Measurements from ENCODE around the gene NPHP4. TPM values are rescaled to one million over a fixed set of nuclear protein-coding genes. Genes with fewer than 3 reads are reported as not detected.

The NPHP4 gene
- polyA plus RNA-seq, 2 of the 4 experiments (the other 2 are of a cell fraction) = 2.9 to 5.1 TPM

DNA sequence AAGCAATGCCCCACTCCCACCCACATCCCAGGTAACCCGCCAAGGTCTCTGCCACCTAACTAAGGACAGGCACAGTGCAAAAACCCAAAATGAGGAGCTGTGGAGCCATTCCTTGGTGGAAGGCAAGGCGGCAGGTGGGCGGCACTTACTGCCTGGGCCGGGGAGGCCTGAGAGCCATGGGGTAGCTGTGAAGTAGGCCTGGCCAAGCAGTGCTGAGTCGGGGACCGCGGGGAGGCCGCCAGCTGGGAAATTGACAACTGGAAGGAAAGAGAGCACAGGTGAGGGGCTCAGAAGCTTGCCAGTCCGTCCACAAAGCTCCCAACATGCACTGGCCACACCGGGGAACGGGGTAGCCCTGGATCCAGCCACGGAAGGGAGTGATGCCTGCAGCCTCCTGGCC is 85.3 kb downstream of the NPHP4 start:
- no peak for FAIRE-seq

GRCh38 chr1:5906116-5906515 is 86.1 kb downstream of the NPHP4 start:
- ChIA-PET CTCF (interaction anchor here (1.3 to 4.6 kb wide), 3 partner anchors 10 to 396 kb away, joined by 3 to 18 read pairs (median 4); no protein-coding TSS in a partner anchor), POLR2A (no interaction called here)
- no peak overlapping the region for H3K4me2 ChIP-seq
- FAIRE-seq (no peak), ATAC-seq (no peak), DNase-seq (ENCODE audit: low read depth in 1 of 2, low spot score in 1 of 2) (no peak)
- H3K4me3 ChIP-seq = no peak overlapping the region
- 84% methylated on average over 6 of the region's 6 CpGs for WGBS (ENCODE audit: missing lambda C conversion rate)
- TF ChIP-seq CBX2 (IDR thresholded peaks at IDR 0.05; ENCODE audit: borderline replicate concordance, low read depth) (no peak), HOXB5 (CRISPR knock-in tag; IDR thresholded peaks at IDR 0.05) (no peak), MYC (IDR thresholded peaks at IDR 0.05; ENCODE audit: borderline replicate concordance, low read length) (no peak), HOXB13 (CRISPR knock-in tag; IDR thresholded peaks at IDR 0.05; ENCODE audit: low read depth) (no peak), EHF (CRISPR knock-in tag; IDR thresholded peaks at IDR 0.05) (no peak), CBX8 (IDR thresholded peaks at IDR 0.05) (no peak), EP300 (IDR thresholded peaks at IDR 0.05) (no peak), FOSL2 (IDR thresholded peaks at IDR 0.05) (no peak), FOSL2 (CRISPR knock-in tag; IDR thresholded peaks at IDR 0.05) (no peak), NR3C1 (IDR thresholded peaks at IDR 0.05) (no peak), MAFK (IDR thresholded peaks at IDR 0.05; ENCODE audit: partially characterized antibody) (no peak), TFCP2L1 (CRISPR knock-in tag; IDR thresholded peaks at IDR 0.05) (no peak), PHF8 (IDR thresholded peaks at IDR 0.05; ENCODE audit: borderline replicate concordance, low read depth) (no peak), KDM5A (IDR thresholded peaks at IDR 0.05) (no peak)
- TF ChIP-seq, protein P1, sequence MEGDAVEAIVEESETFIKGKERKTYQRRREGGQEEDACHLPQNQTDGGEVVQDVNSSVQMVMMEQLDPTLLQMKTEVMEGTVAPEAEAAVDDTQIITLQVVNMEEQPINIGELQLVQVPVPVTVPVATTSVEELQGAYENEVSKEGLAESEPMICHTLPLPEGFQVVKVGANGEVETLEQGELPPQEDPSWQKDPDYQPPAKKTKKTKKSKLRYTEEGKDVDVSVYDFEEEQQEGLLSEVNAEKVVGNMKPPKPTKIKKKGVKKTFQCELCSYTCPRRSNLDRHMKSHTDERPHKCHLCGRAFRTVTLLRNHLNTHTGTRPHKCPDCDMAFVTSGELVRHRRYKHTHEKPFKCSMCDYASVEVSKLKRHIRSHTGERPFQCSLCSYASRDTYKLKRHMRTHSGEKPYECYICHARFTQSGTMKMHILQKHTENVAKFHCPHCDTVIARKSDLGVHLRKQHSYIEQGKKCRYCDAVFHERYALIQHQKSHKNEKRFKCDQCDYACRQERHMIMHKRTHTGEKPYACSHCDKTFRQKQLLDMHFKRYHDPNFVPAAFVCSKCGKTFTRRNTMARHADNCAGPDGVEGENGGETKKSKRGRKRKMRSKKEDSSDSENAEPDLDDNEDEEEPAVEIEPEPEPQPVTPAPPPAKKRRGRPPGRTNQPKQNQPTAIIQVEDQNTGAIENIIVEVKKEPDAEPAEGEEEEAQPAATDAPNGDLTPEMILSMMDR (IDR thresholded peaks at IDR 0.05) = no peak
- TF ChIP-seq, protein P2, sequence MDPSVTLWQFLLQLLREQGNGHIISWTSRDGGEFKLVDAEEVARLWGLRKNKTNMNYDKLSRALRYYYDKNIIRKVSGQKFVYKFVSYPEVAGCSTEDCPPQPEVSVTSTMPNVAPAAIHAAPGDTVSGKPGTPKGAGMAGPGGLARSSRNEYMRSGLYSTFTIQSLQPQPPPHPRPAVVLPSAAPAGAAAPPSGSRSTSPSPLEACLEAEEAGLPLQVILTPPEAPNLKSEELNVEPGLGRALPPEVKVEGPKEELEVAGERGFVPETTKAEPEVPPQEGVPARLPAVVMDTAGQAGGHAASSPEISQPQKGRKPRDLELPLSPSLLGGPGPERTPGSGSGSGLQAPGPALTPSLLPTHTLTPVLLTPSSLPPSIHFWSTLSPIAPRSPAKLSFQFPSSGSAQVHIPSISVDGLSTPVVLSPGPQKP (IDR thresholded peaks at IDR 0.05; ENCODE audit: low read depth, low read length) = no peak
- H3K4me1 ChIP-seq = no peaks in the 10 kb centered on the region
- no peaks in the 10 kb centered on the region for H3K9me3 ChIP-seq
- H3K27ac ChIP-seq = no peak overlapping the region

More for the DNA sequence above, 85.3 kb downstream of the NPHP4 start:
- ChIA-PET POLR2A (no interaction called here), CTCF (interaction anchor here (0.6 to 4.6 kb wide), 2 partner anchors 9 to 548 kb away, joined by 3 to 18 read pairs; no protein-coding TSS in a partner anchor)
- no peak overlapping the region for H3K4me3 ChIP-seq
- no peaks in the 10 kb centered on the region for H3K4me1 ChIP-seq
- ATAC-seq (no peak), DNase-seq (ENCODE audit: low read depth in 1 of 2, low spot score in 1 of 2) (no peak)
- 92% methylated on average over 8 of the region's 12 CpGs for WGBS (ENCODE audit: missing lambda C conversion rate)
- TF ChIP-seq, protein P2 (IDR thresholded peaks at IDR 0.05; ENCODE audit: low read depth, low read length) = no peak
- TF ChIP-seq JUN (IDR thresholded peaks at IDR 0.05) (no peak), ZSCAN20 (CRISPR knock-in tag; IDR thresholded peaks at IDR 0.05) (no peak), NPAS2 (CRISPR knock-in tag; IDR thresholded peaks at IDR 0.05; ENCODE audit: borderline replicate concordance) (no peak), RARB (CRISPR knock-in tag; IDR thresholded peaks at IDR 0.05) (no peak), PHF8 (IDR thresholded peaks at IDR 0.05; ENCODE audit: borderline replicate concordance, low read depth) (no peak), NFE2L2 (conservative IDR thresholded peaks at IDR 0.05; ENCODE audit: low read length) (no peak), KDM1A (IDR thresholded peaks at IDR 0.05; ENCODE audit: low read depth) (no peak), POLR2A (IDR thresholded peaks at IDR 0.05; ENCODE audit: low read length) (no peak)
- TF ChIP-seq, protein P1 (IDR thresholded peaks at IDR 0.05) = no peak
- H3K27ac ChIP-seq = no peak overlapping the region
- H3K4me2 ChIP-seq = no peak overlapping the region
- no peaks in the 10 kb centered on the region for H3K9me3 ChIP-seq
